Stimulated activated CD8-positive, alpha-beta memory T cell treated with anti-CD3 and anti-CD28 coated beads, Interleukin-12 subunit alpha, Interleukin-12 subunit beta, amount 100 ng/mL, for 1 hour (primary cell): ENCODE measurements around the gene CCDC86.

Source experiments
- DNase-seq: peaks from one replicate; pipeline ENCODE4 v3.0.0-alpha.2; 2020; ENCODE audit warnings: low read depth

Gene CCDC86

GRCh38 chr11:60831143-60831500, 10.8 kb upstream of the CCDC86 start:
- peak; percentile 72 for DNase-seq

GRCh38 chr11:60831501-60832079, 10.3 kb upstream of the CCDC86 start:
- no peak for DNase-seq

GRCh38 chr11:60834742-60835533, 7.0 kb upstream of the CCDC86 start:
- no peak for DNase-seq

GRCh38 chr11:60835534-60835846, 6.4 kb upstream of the CCDC86 start:
- no peak for DNase-seq

GRCh38 chr11:60836866-60837515, 4.9 kb upstream of the CCDC86 start:
- DNase-seq, result no peak

GRCh38 chr11:60838132-60838531, 3.8 kb upstream of the CCDC86 start:
- no peak for DNase-seq

GRCh38 chr11:60840470-60841430, 1.2 kb upstream of the CCDC86 start:
- DNase-seq, result no peak

- DNase-seq, result no peak
These were observed 1.0 kb downstream of the CCDC86 start for GRCh38 chr11:60842668-60843600.

DNA sequence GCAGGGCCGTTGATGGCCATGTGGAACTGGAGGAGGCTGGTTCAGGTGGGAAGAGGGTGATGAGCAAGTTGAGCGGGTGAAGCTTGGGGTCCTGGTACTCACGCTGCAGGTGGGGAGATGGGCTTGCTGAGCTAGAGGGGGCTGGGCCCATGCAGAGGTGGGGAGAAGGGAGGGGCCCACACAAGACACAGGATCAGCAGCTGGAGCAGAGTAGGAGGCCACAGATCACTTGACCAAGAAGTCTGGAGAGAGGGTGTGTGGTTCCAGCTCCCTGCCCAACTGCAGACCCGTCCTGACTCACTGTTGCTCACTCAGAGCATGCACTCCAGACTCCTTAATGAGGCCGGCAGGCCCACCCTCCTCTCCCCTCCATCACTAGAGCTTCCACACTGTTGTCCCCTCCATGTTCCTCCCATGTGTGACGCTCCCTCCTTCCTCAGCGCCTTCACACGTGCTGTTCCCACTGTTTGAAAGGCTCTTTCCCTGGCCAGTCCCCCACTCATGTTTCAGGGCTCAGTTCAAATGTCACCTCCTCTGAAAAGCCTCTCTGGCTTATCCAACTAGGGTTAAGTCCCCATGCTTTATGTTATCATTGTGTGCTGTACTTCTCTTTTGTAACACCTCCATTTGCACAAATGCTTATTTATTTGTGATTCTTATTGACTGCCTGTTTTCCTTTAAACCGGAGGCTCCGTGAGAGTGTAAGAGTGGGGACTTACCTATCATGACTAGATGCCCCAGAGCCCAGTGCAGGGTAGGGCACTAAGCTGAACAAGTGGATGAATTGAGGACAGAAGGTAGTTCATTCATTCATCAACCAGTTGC, 2.3 kb downstream of the CCDC86 start:
- no peak for DNase-seq

DNA sequence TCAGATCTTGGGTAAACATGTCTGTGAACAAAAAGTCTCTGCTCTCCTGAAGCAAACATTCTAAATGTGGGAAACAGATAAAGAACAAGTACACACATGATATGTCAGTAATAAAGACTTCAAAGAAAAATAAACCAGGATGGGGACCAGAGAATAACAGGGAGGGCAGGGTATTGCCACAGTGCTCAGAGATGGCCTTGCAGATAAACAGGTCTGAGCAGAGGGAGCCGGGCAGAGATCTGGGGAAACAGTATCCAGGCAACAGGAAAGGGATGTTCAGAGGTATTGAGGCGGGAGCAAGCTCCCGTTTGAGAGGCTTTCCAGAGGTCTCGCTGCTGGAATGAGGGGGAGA, 2.9 kb downstream of the CCDC86 start:
- no peak for DNase-seq

- no peak for DNase-seq
These were observed 3.4 kb downstream of the CCDC86 start for GRCh38 chr11:60845338-60845737.

- DNase-seq, result no peak
These were observed 5.4 kb downstream of the CCDC86 start for GRCh38 chr11:60847281-60847680.

DNA sequence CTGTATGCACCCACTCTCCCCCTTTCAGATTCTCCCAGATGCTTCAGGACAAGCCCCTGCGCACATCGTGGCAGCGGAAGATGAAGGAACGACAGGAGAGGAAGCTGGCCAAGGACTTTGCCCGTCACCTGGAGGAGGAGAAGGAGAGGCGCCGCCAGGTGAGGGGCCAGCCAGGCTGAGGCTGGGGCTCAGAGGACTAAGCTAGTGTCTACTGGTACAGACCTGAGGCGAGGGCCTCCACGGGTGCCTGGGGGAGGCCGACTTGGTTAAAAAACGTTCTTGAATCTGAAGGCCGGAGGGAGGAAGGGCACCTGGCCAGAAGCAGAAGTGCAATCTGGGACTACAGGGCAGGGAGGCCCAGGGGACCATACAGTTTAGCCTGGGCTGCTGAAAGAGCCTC, 6.0 kb downstream of the CCDC86 start:
- no peak for DNase-seq

DNA sequence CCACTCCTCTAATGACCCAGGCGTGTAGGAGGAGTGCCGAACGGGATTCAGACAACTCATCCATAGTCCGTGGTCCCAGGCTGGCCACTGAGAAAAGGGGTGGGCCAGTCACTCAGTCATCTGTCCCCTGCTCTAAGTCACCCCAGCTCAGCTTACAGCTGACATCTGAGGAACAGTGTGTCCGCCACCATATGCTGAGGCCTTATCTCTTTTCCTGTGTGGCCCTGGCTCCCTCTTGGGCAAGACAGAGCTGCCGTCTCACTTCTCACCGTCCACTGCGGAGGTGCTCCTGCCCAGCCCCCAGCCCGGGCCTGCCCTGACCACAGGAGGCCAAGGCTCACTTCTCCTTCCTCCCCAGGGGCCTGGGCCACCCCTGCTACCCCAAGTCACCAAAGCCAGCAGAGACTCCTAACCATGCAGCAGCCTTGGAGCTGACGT, 6.8 kb downstream of the CCDC86 start:
- no peak for DNase-seq

DNA sequence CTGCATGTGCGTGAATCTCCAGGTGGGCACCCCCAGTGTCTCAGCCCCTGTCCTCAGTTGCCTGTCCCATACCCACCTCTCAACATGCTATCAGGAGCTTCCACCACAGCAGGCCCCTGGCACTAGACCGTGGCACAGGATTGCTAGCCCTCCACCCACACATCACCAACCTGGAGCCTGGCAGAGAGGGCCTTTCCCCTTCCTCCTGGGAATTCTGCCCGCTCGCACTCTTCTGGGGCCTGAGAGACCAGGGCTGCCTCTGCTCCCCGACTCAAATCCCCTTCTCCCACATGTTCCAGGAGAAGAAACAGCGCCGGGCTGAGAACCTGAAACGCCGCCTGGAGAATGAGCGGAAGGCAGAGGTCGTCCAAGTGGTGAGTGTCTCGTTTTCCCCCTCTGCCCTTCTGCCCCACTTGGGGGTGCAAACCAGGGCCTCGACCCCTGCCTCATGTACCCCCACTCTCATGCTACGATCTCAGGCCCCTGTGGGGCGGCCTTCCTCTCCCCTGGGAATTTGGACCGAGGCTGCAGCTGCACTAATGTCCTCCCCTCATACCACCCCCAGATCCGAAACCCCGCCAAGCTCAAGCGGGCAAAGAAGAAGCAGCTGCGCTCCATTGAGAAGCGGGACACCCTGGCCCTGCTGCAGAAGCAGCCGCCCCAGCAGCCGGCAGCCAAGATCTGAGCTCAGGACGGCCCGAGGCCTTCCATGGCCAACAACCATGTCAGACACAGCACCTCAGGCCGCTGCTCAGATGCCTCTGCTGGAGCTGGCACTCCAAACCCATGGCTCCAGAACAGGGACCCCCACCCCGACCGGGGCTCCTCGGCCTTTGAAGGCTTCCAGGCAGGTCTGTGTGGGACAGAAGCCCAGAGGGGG, 8.0 kb downstream of the CCDC86 start:
- DNase-seq, result no peak

GRCh38 chr11:60851327-60852104, 9.6 kb downstream of the CCDC86 start:
- no peak for DNase-seq

DNA sequence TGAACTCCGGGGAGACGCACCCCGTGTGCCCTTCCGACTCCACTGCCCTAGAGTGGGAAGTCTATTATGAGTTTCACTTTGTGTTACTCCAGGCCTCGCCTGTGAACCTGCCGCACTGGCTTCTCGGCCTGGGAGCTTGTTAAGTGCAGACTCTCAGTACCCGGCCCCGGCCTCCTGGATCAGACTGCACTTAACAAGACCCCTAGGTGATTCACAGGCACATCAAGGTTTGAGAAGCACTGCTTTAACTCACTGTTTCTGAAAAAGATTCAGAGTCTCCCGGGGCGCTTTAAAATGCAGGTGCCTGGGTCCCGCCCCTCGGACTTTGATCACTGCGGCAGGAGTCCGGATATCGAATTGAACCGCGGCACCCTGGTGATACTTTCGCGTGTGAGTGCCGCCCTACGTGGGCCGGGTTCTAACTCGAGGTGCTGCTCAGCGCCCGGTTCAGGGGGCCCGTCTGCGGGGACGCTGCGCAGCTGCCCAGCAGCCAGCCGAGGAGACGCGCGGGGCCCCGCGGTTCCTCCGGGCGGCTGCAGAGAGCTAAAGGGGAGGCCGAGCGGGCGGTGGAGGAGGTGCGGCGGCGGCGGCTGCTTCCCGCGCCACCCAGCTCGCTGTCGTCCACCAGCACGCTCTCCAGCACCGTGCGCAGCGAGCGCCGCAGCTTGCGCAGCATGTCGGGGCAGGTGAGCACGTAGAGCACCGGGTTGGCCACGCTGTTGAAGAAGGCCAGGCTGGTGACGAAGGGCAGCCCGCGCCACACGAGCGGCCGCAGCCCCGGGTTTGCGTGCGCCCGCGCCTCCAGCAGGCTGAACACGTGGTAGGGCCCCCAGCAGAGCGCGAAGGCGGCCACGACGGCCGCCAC, 10.4 kb downstream of the CCDC86 start:
- no peak for DNase-seq
